Spleen (tissue), 7 donors: ENCODE data around the gene G6PC3.

Experiments
- CTCF ChIP-seq, 11 experiments: fragments of 200-600 bp in 7 of 11; fragments of 450-650 bp in 4 of 11; sonication (generic) in 4 of 11; IDR thresholded peaks in 8 of 11; conservative IDR thresholded peaks in 3 of 11; 1 replicate in 7 of 11; 2 replicates in 4 of 11; pipeline versions ENCODE4 v1.4.0 to v1.8.0; 2016 to 2021; ENCODE audit warnings: antibody characterized with exemption in 11 of 11, inconsistent platforms in 4 of 11, mild to moderate bottlenecking in 1 of 11
- POLR2A ChIP-seq, 3 donors: fragments of 450-650 bp; IDR thresholded peaks; one replicate each; pipeline ENCODE4 v1.5.1; 2017; ENCODE audit warnings: antibody characterized with exemption in 3 of 3, mild to moderate bottlenecking in 1 of 3
- donor health status: DM: no; HTN: no; CAD: no; lungs with moderate emphysema.
- donor health status: DM: no; HTN: no; CAD: no.
- donor health status: DM: no; HTN: no; CAD: no.

GRCh38 chr17:44066204-44066930, 4.2 kb upstream of the G6PC3 start, which contains the start of gene LSM12:
- TF ChIP-seq POLR2A (IDR thresholded peaks at IDR 0.05), result no peak
- no peak for TF ChIP-seq CTCF (IDR thresholded peaks at IDR 0.05 in 8 of 11, conservative IDR thresholded peaks at IDR 0.05 in 3 of 11)
